ENCODE measurements around the gene ATP13A1.

DNA sequence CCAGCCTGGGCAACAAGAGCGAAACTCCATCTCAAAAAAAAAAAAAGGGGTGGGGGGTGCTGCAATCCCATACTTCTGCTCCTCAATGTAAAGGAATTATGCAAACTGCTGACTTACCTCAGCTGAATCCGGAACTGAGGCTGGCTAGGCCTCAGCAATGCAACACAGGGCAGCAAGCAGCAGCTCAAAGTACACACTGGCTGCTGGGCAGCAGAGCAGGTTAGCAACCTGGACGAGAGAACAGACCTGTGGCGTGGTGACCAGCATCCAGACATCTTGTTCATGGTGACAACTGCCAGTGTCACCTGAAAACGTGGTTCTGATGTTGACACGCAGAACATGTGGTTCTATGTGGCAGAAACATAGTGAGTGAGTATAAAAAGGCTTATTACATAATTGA is 41.4 kb upstream of the ATP13A1 start:
- TF ChIP-seq POLR2A (IDR thresholded peaks at IDR 0.05; ENCODE audit: low read depth, low read length) (no peak), POLR2AphosphoS5 (IDR thresholded peaks at IDR 0.05; ENCODE audit: low read depth, low read length) (no peak), TAF1 (IDR thresholded peaks at IDR 0.05; ENCODE audit: low read depth, low read length) (no peak)
